Measurements from ENCODE around the gene CDK14. TPM values are rescaled to one million over a fixed set of nuclear protein-coding genes. Genes with fewer than 3 reads are reported as not detected.

The CDK14 gene
- total and polyA plus RNA-seq, 2 of the 8 experiments (the other 6 are each of a cell fraction or from before 2014, with no cell fraction given), result 5.5 to 47.3 TPM

GRCh38 chr7:90903841-90904240 lies 307.7 kb downstream of the CDK14 start:
- Histone ChIP-seq H3K23me2 (ENCODE audit: low read depth, low read length) (no peaks in the 10 kb centered on the region), H2AK5ac (ENCODE audit: low read depth, low read length) (no peak overlapping the region), H2AFZ (ENCODE audit: low read length) (no peak overlapping the region), H3K4me3 (ENCODE audit: extremely low read depth in 1 of 4, insufficient read depth in 2 of 4, low read depth in 3 of 4, low read length in 4 of 4) (no peak overlapping the region), H3K4me1 (replicated peaks in 1 of 4; ENCODE audit: control insufficient read depth in 3 of 4, insufficient read depth in 4 of 4, low read length in 3 of 4) (peaks cover 0 to 4% (median 2%) of the 10 kb centered on the region in 4 experiments; a peak in 3 of 7 replicates), H3K9me3 (ENCODE audit: insufficient read depth in 2 of 2, low read depth in 1 of 2, low read length in 1 of 2) (no peaks in the 10 kb centered on the region), H3K79me2 (ENCODE audit: control insufficient read depth in 1 of 2, insufficient read depth in 2 of 2, low read length in 2 of 2) (no peaks in the 10 kb centered on the region), H3K36me3 (ENCODE audit: control insufficient read depth in 2 of 4, insufficient read depth in 4 of 4, low read length in 3 of 4) (no peaks in the 10 kb centered on the region), H4K91ac (replicated peaks; ENCODE audit: insufficient read length, low read length) (no peak overlapping the region), H3K14ac (ENCODE audit: insufficient read length) (no peak overlapping the region), H4K5ac (ENCODE audit: insufficient read length, low read depth, low read length) (no peak overlapping the region), H3K56ac (replicated peaks; ENCODE audit: insufficient read length, low read depth, low read length) (no peak overlapping the region), H2BK120ac (replicated peaks; ENCODE audit: low read depth, low read length) (no peak overlapping the region), H3K23ac (ENCODE audit: insufficient read length) (no peak overlapping the region), H2BK5ac (ENCODE audit: low read depth, low read length) (no peak overlapping the region), H3K79me1 (ENCODE audit: low read depth, low read length) (no peaks in the 10 kb centered on the region), H3K4ac (replicated peaks; ENCODE audit: insufficient read length, low read depth, low read length) (no peak overlapping the region), H2BK12ac (ENCODE audit: low read depth, low read length) (no peak overlapping the region), H3K9ac (replicated peaks in 1 of 4; ENCODE audit: extremely low read depth in 1 of 4, low read depth in 3 of 4, low read length in 3 of 4) (no peak overlapping the region), H3K4me2 (ENCODE audit: insufficient read depth in 1 of 2, low read depth in 2 of 2, low read length in 2 of 2) (no peak overlapping the region), H3K27me3 (replicated peaks in 1 of 4; ENCODE audit: control insufficient read depth in 3 of 4, extremely low read depth in 1 of 4, insufficient read depth in 3 of 4, low read length in 3 of 4) (no peaks in the 10 kb centered on the region), H2BK15ac (ENCODE audit: low read length) (no peak overlapping the region), H3K18ac (ENCODE audit: extremely low read depth, low read length) (no peak overlapping the region), H4K8ac (ENCODE audit: extremely low read depth, insufficient read depth, low read length) (no peak overlapping the region), H3K27ac (ENCODE audit: low read depth, low read length) (no peak overlapping the region), H4K20me1 (replicated peaks in 1 of 2; ENCODE audit: control insufficient read depth in 1 of 2, insufficient read depth in 2 of 2, low read length in 2 of 2) (no peaks in the 10 kb centered on the region), H2BK20ac (ENCODE audit: low read length) (no peak overlapping the region)
- TF ChIP-seq SAP30 (IDR thresholded peaks at IDR 0.05; ENCODE audit: insufficient read depth, insufficient replicate concordance, low read length) (no peak), GABPA (IDR thresholded peaks at IDR 0.05; ENCODE audit: borderline replicate concordance, insufficient read depth, low read length) (no peak), ATF3 (IDR thresholded peaks at IDR 0.05; ENCODE audit: insufficient read depth, low read depth, low read length) (no peak), TAF1 (IDR thresholded peaks at IDR 0.05; ENCODE audit: low read depth, low read length) (no peak), SP1 (IDR thresholded peaks at IDR 0.05; ENCODE audit: low read depth, low read length) (no peak), KDM1A (IDR thresholded peaks at IDR 0.05; ENCODE audit: borderline replicate concordance, low read length) (no peak), SP4 (IDR thresholded peaks at IDR 0.05; ENCODE audit: low read length) (no peak), KDM4A (IDR thresholded peaks at IDR 0.05; ENCODE audit: low read depth, low read length, severe bottlenecking) (no peak), SIX5 (IDR thresholded peaks at IDR 0.05; ENCODE audit: low read depth, low read length) (no peak)
- DNase-seq (ENCODE audit: low read depth in 1 of 2, low spot score in 2 of 2) (no peak), FAIRE-seq (no peak)
- ChIA-PET POLR2A (ENCODE audit: partially characterized antibody) (no interaction called here), CTCF (ENCODE audit: partially characterized antibody) (no interaction called here)
- 82% methylated on average over 3 of the region's 3 CpGs; no CpG with 5 or more reads in 1 of the 2 experiments for WGBS, 2 experiments (ENCODE audit: extremely low coverage in 1 of 2, insufficient coverage in 1 of 2, insufficient read length in 1 of 2, insufficient replicate concordance in 2 of 2, low coverage in 1 of 2, low lambda C conversion rate in 2 of 2, missing lambda C conversion rate in 1 of 2)
